ENCODE measurements around the gene ZNF391. TPM values are rescaled to one million over a fixed set of nuclear protein-coding genes. Genes with fewer than 3 reads are reported as not detected.

The ZNF391 gene
- total and polyA plus RNA-seq, 2 donors (not counting 3 experiments of a cell fraction or from before 2014, with no cell fraction given), result 0.17 to 0.42 TPM

DNA sequence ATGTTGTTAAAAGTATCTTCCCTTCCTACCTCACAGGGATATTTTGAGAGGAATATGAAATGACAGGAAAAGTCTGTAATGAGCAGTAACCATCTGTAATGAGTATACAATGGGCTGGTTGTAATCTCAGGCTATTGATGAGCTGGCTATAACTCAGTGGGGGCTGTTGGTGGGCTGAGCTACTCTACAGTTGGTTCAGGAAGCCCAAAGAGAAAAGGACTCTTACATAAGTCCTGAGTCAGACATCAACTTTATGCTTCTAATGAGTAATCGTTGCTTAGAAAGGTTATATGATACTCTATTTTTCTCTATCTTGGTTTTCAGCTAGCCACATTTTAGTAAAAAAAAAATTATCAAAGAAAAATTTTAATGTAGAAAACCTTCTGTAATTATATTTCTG is 26.4 kb downstream of the ZNF391 start:
- H2AFZ ChIP-seq (ENCODE audit: low read depth, low read length), result no peak overlapping the region
- H3K9me1 ChIP-seq (replicated peaks; ENCODE audit: control insufficient read depth, extremely low read depth, insufficient read depth, low read length), result no peaks in the 10 kb centered on the region
- dilution Hi-C loops (cut with MboI; ENCODE audit: extremely low pct_ligation_motif_present, low sequenced_read_pairs) (no loop called here), intact Hi-C loops (cut with micrococcal nuclease) (no loop called here)
- H3K79me2 ChIP-seq (ENCODE audit: control insufficient read depth, insufficient read depth, low read length), result no peaks in the 10 kb centered on the region
- H3K4me2 ChIP-seq (ENCODE audit: insufficient read depth, low read length), result no peak overlapping the region
- no peak overlapping the region for H3K4me3 ChIP-seq (replicated peaks in 1 of 3; ENCODE audit: insufficient read depth in 1 of 3, low read depth in 1 of 3, low read length in 3 of 3)
- no peaks in the 10 kb centered on the region for H3K4me1 ChIP-seq (ENCODE audit: control insufficient read depth, extremely low read depth, insufficient read depth, low read length)
- H4K20me1 ChIP-seq (replicated peaks; ENCODE audit: control insufficient read depth, extremely low read depth, insufficient read depth, low read length), result no peaks in the 10 kb centered on the region
- DNase-seq (ENCODE audit: low read depth, low spot score) (no peak), FAIRE-seq (no peak)
- H3K27me3 ChIP-seq (ENCODE audit: control insufficient read depth in 2 of 2, insufficient read depth in 2 of 2, low read length in 2 of 2), result no peaks in the 10 kb centered on the region
- ChIA-PET CTCF (no interaction called here), POLR2A (no interaction called here)
- no peak for TF ChIP-seq POLR2AphosphoS5 (IDR thresholded peaks at IDR 0.05; ENCODE audit: insufficient read depth, low read depth, low read length)
- TF ChIP-seq EZH2 (IDR thresholded peaks at IDR 0.05; ENCODE audit: borderline replicate concordance, low read depth, low read length, severe bottlenecking), result no peak
- TF ChIP-seq JUN (IDR thresholded peaks at IDR 0.05; ENCODE audit: borderline replicate concordance, insufficient read depth, insufficient read length, low read depth), result no peak
- no peak for TF ChIP-seq MYC (IDR thresholded peaks at IDR 0.05; ENCODE audit: low read depth, low read length)
- no peak for TF ChIP-seq FOS (IDR thresholded peaks at IDR 0.05; ENCODE audit: borderline replicate concordance, insufficient read depth, low read length)
- no peak for TF ChIP-seq CTCF (IDR thresholded peaks at IDR 0.05; ENCODE audit: extremely low read depth in 1 of 2, insufficient read depth in 1 of 2, low read depth in 1 of 2, low read length in 2 of 2)
- TF ChIP-seq GATA2 (IDR thresholded peaks at IDR 0.05; ENCODE audit: insufficient read depth, insufficient read length, low read depth, low read length), result no peak
- TF ChIP-seq POLR2A (IDR thresholded peaks at IDR 0.05; ENCODE audit: low read depth, low read length), result no peak
- TF ChIP-seq, protein P1, sequence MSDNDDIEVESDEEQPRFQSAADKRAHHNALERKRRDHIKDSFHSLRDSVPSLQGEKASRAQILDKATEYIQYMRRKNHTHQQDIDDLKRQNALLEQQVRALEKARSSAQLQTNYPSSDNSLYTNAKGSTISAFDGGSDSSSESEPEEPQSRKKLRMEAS (IDR thresholded peaks at IDR 0.05; ENCODE audit: insufficient read depth, insufficient read length), result no peak
- no peaks in the 10 kb centered on the region for H3K9me3 ChIP-seq (replicated peaks; ENCODE audit: control insufficient read depth, insufficient read depth, low read length)
- no peak overlapping the region for H3K27ac ChIP-seq (ENCODE audit: insufficient read depth, low read depth, low read length)
- no peak overlapping the region for H3K9ac ChIP-seq (replicated peaks; ENCODE audit: extremely low read depth, insufficient read depth, low read length)
- BruUV-seq (replicated peaks), result no TSS peak
- no peaks in the 10 kb centered on the region for H3K36me3 ChIP-seq (ENCODE audit: control insufficient read depth in 2 of 2, extremely low read depth in 1 of 2, insufficient read depth in 2 of 2, low read length in 2 of 2)
